ENCODE data around the gene TMEM225.
"Not testable (repeated sequence)": the region's sequence is repeated elsewhere in the genome, so short reads cannot be mapped to it uniquely, and the experiment has no call there.

The TMEM225 gene

GRCh38 chr11:123885570-123885969 lies at the start of gene TMEM225:
TMEM225 (minus strand) TSS chr11:123885670; CDS start chr11:123885425, 245 bp downstream.
- DNase-seq (ENCODE audit: low read depth) = no peak

GRCh38 chr11:123924027-123924426 lies 38.6 kb upstream of the TMEM225 start:
- no peak for DNase-seq (ENCODE audit: low read depth)

- DNase-seq (ENCODE audit: low read depth) = no peak
Observed at GRCh38 chr11:123920943-123921342, 35.5 kb upstream of the TMEM225 start.

- DNase-seq (ENCODE audit: low read depth) = no peak
Observed at GRCh38 chr11:123905826-123906225, 20.4 kb upstream of the TMEM225 start.

- no peak for DNase-seq (ENCODE audit: low read depth)
Observed at GRCh38 chr11:123904932-123905331, 19.5 kb upstream of the TMEM225 start.

GRCh38 chr11:123903932-123904331 lies 18.5 kb upstream of the TMEM225 start:
- DNase-seq (ENCODE audit: low read depth) = no peak

GRCh38 chr11:123901867-123902266 lies 16.4 kb upstream of the TMEM225 start, which contains the start of gene OR8D4:
OR8D4 (plus strand) TSS chr11:123902167; CDS start chr11:123906432, 4,265 bp downstream.
- no peak for DNase-seq (ENCODE audit: low read depth)

GRCh38 chr11:123899792-123900191 lies 14.3 kb upstream of the TMEM225 start:
- DNase-seq (ENCODE audit: low read depth) = no peak

GRCh38 chr11:123892031-123892430 lies 6.6 kb upstream of the TMEM225 start:
- no peak for DNase-seq (ENCODE audit: low read depth)

GRCh38 chr11:123880912-123881311 lies 4.6 kb downstream of the TMEM225 start:
- DNase-seq (ENCODE audit: low read depth) = no peak

- not testable (repeated sequence) for DNase-seq (ENCODE audit: low read depth)
Observed at GRCh38 chr11:123867795-123868194, 17.7 kb downstream of the TMEM225 start.

- DNase-seq (ENCODE audit: low read depth) = not testable (repeated sequence)
Observed at GRCh38 chr11:123865293-123865692, 20.2 kb downstream of the TMEM225 start.

GRCh38 chr11:123859731-123860130 lies 25.7 kb downstream of the TMEM225 start:
- DNase-seq (ENCODE audit: low read depth) = no peak

- no peak for DNase-seq (ENCODE audit: low read depth)
Observed at GRCh38 chr11:123856444-123856843, 29.0 kb downstream of the TMEM225 start.

- no peak for DNase-seq (ENCODE audit: low read depth)
Observed at GRCh38 chr11:123853038-123853437, 32.4 kb downstream of the TMEM225 start.

GRCh38 chr11:123852321-123852720 lies 33.1 kb downstream of the TMEM225 start:
- no peak for DNase-seq (ENCODE audit: low read depth)

- no peak for DNase-seq (ENCODE audit: low read depth)
Observed at GRCh38 chr11:123851110-123851509, 34.4 kb downstream of the TMEM225 start.

GRCh38 chr11:123841174-123841573 lies 44.3 kb downstream of the TMEM225 start:
- DNase-seq (ENCODE audit: low read depth) = no peak

GRCh38 chr11:123839131-123839530 lies 46.3 kb downstream of the TMEM225 start:
- DNase-seq (ENCODE audit: low read depth) = no peak

- no peak for DNase-seq (ENCODE audit: low read depth)
Observed at GRCh38 chr11:123838659-123839058, 46.8 kb downstream of the TMEM225 start.

- DNase-seq (ENCODE audit: low read depth) = no peak
Observed at GRCh38 chr11:123838199-123838598, 47.3 kb downstream of the TMEM225 start.

- no peak for DNase-seq (ENCODE audit: low read depth)
Observed at GRCh38 chr11:123833095-123833494, 52.4 kb downstream of the TMEM225 start.

Data from stimulated activated CD4-positive, alpha-beta T cell treated with anti-CD3 and anti-CD28 coated beads, Interleukin-2, amount 100 ng/mL, for 4 hours (primary cell).